Retinal pigment epithelial cell (primary cell): ENCODE measurements around the gene PRDM16.

Source experiments
- DNase-seq: peaks from one replicate; pipeline ENCODE4 v3.0.0-alpha.2; 2010; ENCODE audit warnings: low read depth
- H3K4me3 ChIP-seq: 2 replicates; pipeline ENCODE4 v1.5.1; 2011; ENCODE audit warnings: mild to moderate bottlenecking, low read length, control low read depth, moderate library complexity
- CTCF ChIP-seq: conservative IDR thresholded peaks from 2 replicates; pipeline ENCODE4 v1.5.1; 2011; ENCODE audit warnings: low read depth, low read length, control low read depth, inconsistent platforms

Gene PRDM16

GRCh38 chr1:3370856-3371703 is 302.1 kb downstream of the PRDM16 start:
- TF ChIP-seq CTCF, result no peak
- DNase-seq, result no peak
- H3K4me3 ChIP-seq, result no peak overlapping the region

GRCh38 chr1:3372317-3372716 is 303.3 kb downstream of the PRDM16 start:
- no peak for TF ChIP-seq CTCF
- no peak for DNase-seq
- no peak overlapping the region for H3K4me3 ChIP-seq

- no peak overlapping the region for H3K4me3 ChIP-seq
- DNase-seq, result no peak
- no peak for TF ChIP-seq CTCF
Measured at GRCh38 chr1:3373175-3373574, 304.2 kb downstream of the PRDM16 start.

GRCh38 chr1:3373700-3374405 is 304.9 kb downstream of the PRDM16 start:
- no peak for TF ChIP-seq CTCF
- DNase-seq, result no peak
- no peak overlapping the region for H3K4me3 ChIP-seq

- no peak for TF ChIP-seq CTCF
- no peak overlapping the region for H3K4me3 ChIP-seq
- DNase-seq, result no peak
Measured at GRCh38 chr1:3375245-3375644, 306.2 kb downstream of the PRDM16 start.

GRCh38 chr1:3377166-3377565 is 308.2 kb downstream of the PRDM16 start:
- no peak for DNase-seq
- H3K4me3 ChIP-seq, result no peak overlapping the region
- TF ChIP-seq CTCF, result no peak

- no peak for TF ChIP-seq CTCF
- no peak overlapping the region for H3K4me3 ChIP-seq
- no peak for DNase-seq
Measured at GRCh38 chr1:3377604-3378279, 308.7 kb downstream of the PRDM16 start.
